Endodermal cell (in vitro differentiated cells): Measurements from ENCODE around the gene AKR1C4. TPM values are rescaled to one million over a fixed set of nuclear protein-coding genes. Genes with fewer than 3 reads are reported as not detected.
"Not testable (repeated sequence)": the region's sequence is repeated elsewhere in the genome, so short reads cannot be mapped to it uniquely, and the experiment has no call there.

ENCODE experiments used
- DNase-seq: peaks from one replicate; pipeline ENCODE4 v3.0.0-alpha.2; 2017
- H3K27ac ChIP-seq: 2 replicates; pipeline ENCODE4 v1.5.1; 2013; ENCODE audit warnings: mild to moderate bottlenecking, low read depth, low read length, moderate library complexity
- H3K27me3 ChIP-seq: 2 replicates; pipeline ENCODE4 v1.6.1; 2013; ENCODE audit warnings: mild to moderate bottlenecking, low read length, moderate library complexity; ENCODE audit not compliant: insufficient read depth, control insufficient read depth, poor library complexity, severe bottlenecking
- H3K36me3 ChIP-seq: 2 replicates; pipeline ENCODE4 v1.7.0; 2013; ENCODE audit warnings: mild to moderate bottlenecking, low read length, moderate library complexity; ENCODE audit not compliant: control insufficient read depth, insufficient read depth
- H3K4me1 ChIP-seq: one replicate; pipeline ENCODE4 v1.7.0; 2013; ENCODE audit warnings: low read length; ENCODE audit not compliant: control insufficient read depth, insufficient read depth
- H3K4me3 ChIP-seq: 2 replicates; pipeline ENCODE4 v1.5.1; 2013; ENCODE audit warnings: mild to moderate bottlenecking, low read length, moderate library complexity
- H3K9ac ChIP-seq: 2 replicates; pipeline ENCODE4 v1.6.1; 2013; ENCODE audit warnings: mild to moderate bottlenecking, low read length, moderate library complexity; ENCODE audit not compliant: poor library complexity, severe bottlenecking; ENCODE audit errors: extremely low read depth
- H3K9me3 ChIP-seq: 2 replicates; pipeline ENCODE4 v1.6.1; 2013; ENCODE audit warnings: mild to moderate bottlenecking, low read length, moderate library complexity; ENCODE audit not compliant: control insufficient read depth
- H3K27ac Mint-ChIP-seq: 2 replicates; pipeline ENCODE4 v1.8.0; 2020; ENCODE audit warnings: mixed read lengths
- H3K27me3 Mint-ChIP-seq: 2 replicates; pipeline ENCODE4 v1.8.0; 2021; ENCODE audit warnings: mild to moderate bottlenecking, mixed read lengths; ENCODE audit not compliant: insufficient read depth
- H3K36me3 Mint-ChIP-seq: 2 replicates; pipeline ENCODE4 v1.8.0; 2020; ENCODE audit warnings: low read depth, mixed read lengths
- H3K4me1 Mint-ChIP-seq: 2 replicates; pipeline ENCODE4 v1.8.0; 2020; ENCODE audit warnings: mixed read lengths
- H3K4me3 Mint-ChIP-seq: 2 replicates; pipeline ENCODE4 v1.8.0; 2020; ENCODE audit warnings: mild to moderate bottlenecking, moderate library complexity, mixed read lengths
- H3K9me3 Mint-ChIP-seq: 2 replicates; pipeline ENCODE4 v1.8.0; 2020; ENCODE audit warnings: mild to moderate bottlenecking, mixed read lengths
- CTCF ChIP-seq: fragments of 200-600 bp; sonication (generic); conservative IDR thresholded peaks from 2 replicates; pipeline ENCODE4 v1.5.0; 2021; ENCODE audit warnings: antibody characterized with exemption, mild to moderate bottlenecking
- WGBS, 2 experiments: methylation state at CpG; one replicate each; pipeline versions ENCODE4 v1.1.5 to v1.1.7; 2013; ENCODE audit warnings: missing lambda C conversion rate in 2 of 2, mixed read lengths in 1 of 2; ENCODE audit not compliant: insufficient coverage in 1 of 2, insufficient read length in 1 of 2; 5-methylcytosine and 5-hydroxymethylcytosine counted together
- total RNA-seq, 2 donors: library from RNA; stranded (reverse); fragmentation: NEBNext Ultra II Directional in 1 of 2; extraction: Animal tissue kit (Norgen Biotek cat#: 25700) in 1 of 2; gene quantifications; 2 replicates in 1 of 2; 3 replicates in 1 of 2; pipeline ENCODE4 v1.2.1, GENCODE V29; 2021

The AKR1C4 gene
- total RNA-seq, 2 donors from 2014 or later = not detected

GRCh38 chr10:5234106-5234860 lies 37.6 kb downstream of the AKR1C4 start:
- H3K27me3 Mint-ChIP-seq = peaks cover 4% of the 10 kb centered on the region
- Histone ChIP-seq H3K9ac (no peak overlapping the region), H3K9me3 (no peaks in the 10 kb centered on the region), H3K27ac (no peak overlapping the region), H3K27me3 (no peaks in the 10 kb centered on the region), H3K4me3 (no peak overlapping the region), H3K4me1 (no peaks in the 10 kb centered on the region), H3K36me3 (no peaks in the 10 kb centered on the region)
- H3K9me3 Mint-ChIP-seq = peaks cover 19% of the 10 kb centered on the region
- no peaks in the 10 kb centered on the region for H3K4me1 Mint-ChIP-seq
- no peak overlapping the region for H3K4me3 Mint-ChIP-seq
- DNase-seq = no peak
- no peak for TF ChIP-seq CTCF
- 81 to 88% methylated on average over 2 to 6 of the region's 6 CpGs for WGBS, 2 experiments
- H3K27ac Mint-ChIP-seq = no peak overlapping the region
- H3K36me3 Mint-ChIP-seq = no peaks in the 10 kb centered on the region

DNA sequence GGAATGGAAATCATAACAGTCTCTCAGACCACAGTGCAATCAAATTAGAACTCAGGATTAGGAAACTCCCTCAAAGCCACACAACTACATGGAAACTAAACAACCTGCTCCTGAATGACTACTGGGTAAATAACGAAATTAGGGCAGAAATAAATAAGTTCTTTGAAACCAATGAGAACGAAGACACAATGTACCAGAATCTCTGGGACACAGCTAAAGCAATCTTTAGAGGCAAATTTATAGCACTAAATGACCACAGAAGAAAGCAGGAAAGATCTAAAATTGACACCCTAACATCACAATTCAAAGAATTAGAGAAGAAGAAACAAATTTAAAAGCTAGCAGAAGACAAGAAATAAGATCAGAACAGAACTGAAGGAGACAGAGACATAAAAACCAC lies 40.9 kb downstream of the AKR1C4 start:
- not testable (repeated sequence) for H3K4me1 ChIP-seq, H3K9ac ChIP-seq, H3K27me3 ChIP-seq, H3K4me3 ChIP-seq, H3K27ac ChIP-seq, H3K9me3 ChIP-seq, H3K36me3 Mint-ChIP-seq, H3K27me3 Mint-ChIP-seq, H3K4me3 Mint-ChIP-seq, DNase-seq, H3K27ac Mint-ChIP-seq, H3K36me3 ChIP-seq, H3K4me1 Mint-ChIP-seq
- peaks cover 24% of the 10 kb centered on the region for H3K9me3 Mint-ChIP-seq
- WGBS, 2 experiments = 57 to 74% methylated on average over 2 of the region's 2 CpGs

GRCh38 chr10:5242585-5242984 lies 45.9 kb downstream of the AKR1C4 start:
- Mint-ChIP-seq H3K4me3 (no peak overlapping the region), H3K36me3 (no peaks in the 10 kb centered on the region), H3K9me3 (peaks cover 25% of the 10 kb centered on the region), H3K27me3 (peaks cover 9% of the 10 kb centered on the region), H3K27ac (no peak overlapping the region), H3K4me1 (peaks cover 7% of the 10 kb centered on the region)
- 92% methylated on average over 1 of the region's 1 CpG; no CpG with 5 or more reads in 1 of the 2 experiments for WGBS, 2 experiments
- Histone ChIP-seq H3K9ac (no peak overlapping the region), H3K36me3 (no peaks in the 10 kb centered on the region), H3K27ac (no peak overlapping the region), H3K4me3 (no peak overlapping the region), H3K27me3 (no peaks in the 10 kb centered on the region), H3K9me3 (no peaks in the 10 kb centered on the region), H3K4me1 (no peaks in the 10 kb centered on the region)
- no peak for TF ChIP-seq CTCF
- DNase-seq = no peak
